GM23338 (cell line): ENCODE data around the gene SLC9A9. TPM values are rescaled to one million over a fixed set of nuclear protein-coding genes. Genes with fewer than 3 reads are reported as not detected.

Experiments
- ATAC-seq: fragments of 200-7000 bp; cut with Tn5 transposase; 3 replicates; pipeline ENCODE4 v1.9.1; 2020
- DNase-seq: peaks from one replicate; pipeline ENCODE4 v3.0.0-alpha.2; 2015; ENCODE audit warnings: low spot score
- H2AFZ ChIP-seq: fragments of 200-600 bp; sonication (generic); 2 replicates; pipeline ENCODE4 v1.8.0; 2016; ENCODE audit warnings: antibody characterized with exemption, mild to moderate bottlenecking, moderate library complexity
- H3F3A ChIP-seq: fragments of 200-600 bp; sonication (generic); replicated peaks from 2 replicates; pipeline ENCODE4 v1.8.0; 2017; ENCODE audit warnings: antibody characterized with exemption, mixed run types, low read depth
- H3K27ac ChIP-seq: fragments of 200-600 bp; sonication (generic); 2 replicates; pipeline ENCODE4 v1.6.1; 2016; ENCODE audit warnings: low read depth
- H3K27me3 ChIP-seq: fragments of 200-600 bp; sonication (generic); 2 replicates; pipeline ENCODE4 v1.8.0; 2016; ENCODE audit warnings: mild to moderate bottlenecking, mixed run types, moderate library complexity; ENCODE audit not compliant: insufficient read depth
- H3K36me3 ChIP-seq: fragments of 200-600 bp; sonication (generic); 2 replicates; pipeline ENCODE4 v1.8.0; 2016; ENCODE audit warnings: mild to moderate bottlenecking; ENCODE audit not compliant: insufficient read depth
- H3K4me1 ChIP-seq: fragments of 200-600 bp; sonication (generic); 2 replicates; pipeline ENCODE4 v1.8.0; 2016; ENCODE audit warnings: mild to moderate bottlenecking, moderate library complexity; ENCODE audit not compliant: insufficient read depth
- H3K4me2 ChIP-seq: fragments of 200-600 bp; sonication (generic); 2 replicates; pipeline ENCODE4 v1.7.1; 2017; ENCODE audit warnings: mixed run types
- H3K4me3 ChIP-seq: fragments of 200-600 bp; sonication (generic); 2 replicates; pipeline ENCODE4 v1.6.1; 2016; ENCODE audit warnings: mixed run types
- H3K79me2 ChIP-seq: fragments of 200-600 bp; sonication (generic); replicated peaks from 2 replicates; pipeline ENCODE4 v1.8.0; 2017; ENCODE audit warnings: mild to moderate bottlenecking; ENCODE audit not compliant: insufficient read depth
- H3K9me2 ChIP-seq: fragments of 200-600 bp; sonication (generic); 2 replicates; pipeline ENCODE4 v1.8.0; 2017; ENCODE audit not compliant: insufficient read depth
- H4K20me1 ChIP-seq: fragments of 200-600 bp; sonication (generic); replicated peaks from 2 replicates; pipeline ENCODE4 v1.8.0; 2017; ENCODE audit warnings: mild to moderate bottlenecking; ENCODE audit not compliant: insufficient read depth
- H3K27ac Mint-ChIP-seq: 2 replicates; pipeline ENCODE4 v1.8.0; 2020; ENCODE audit warnings: inconsistent platforms, mild to moderate bottlenecking, moderate library complexity, mixed read lengths
- H3K27me3 Mint-ChIP-seq: 3 replicates; pipeline ENCODE4 v1.8.0; 2022; ENCODE audit warnings: low read depth, mild to moderate bottlenecking, moderate library complexity, mixed read lengths, inconsistent platforms; ENCODE audit not compliant: insufficient read depth, poor library complexity
- H3K36me3 Mint-ChIP-seq: 3 replicates; pipeline ENCODE4 v1.8.0; 2021; ENCODE audit warnings: low read depth, mild to moderate bottlenecking, inconsistent platforms, moderate library complexity, mixed read lengths
- H3K4me1 Mint-ChIP-seq: 3 replicates; pipeline ENCODE4 v1.8.0; 2020; ENCODE audit warnings: mild to moderate bottlenecking, inconsistent platforms, mixed read lengths
- H3K4me3 Mint-ChIP-seq: 3 replicates; pipeline ENCODE4 v1.8.0; 2021; ENCODE audit warnings: moderate library complexity, mild to moderate bottlenecking, inconsistent platforms, mixed read lengths
- H3K9me3 Mint-ChIP-seq: 3 replicates; pipeline ENCODE4 v1.8.0; 2020; ENCODE audit warnings: moderate library complexity, mild to moderate bottlenecking, inconsistent platforms, mixed read lengths
- ETS1 ChIP-seq: IDR thresholded peaks from 2 replicates; pipeline ENCODE4 v1.6.1; 2016; ENCODE audit warnings: antibody characterized with exemption
- EZH2 ChIP-seq: fragments of 200-600 bp; sonication (generic); IDR thresholded peaks from one replicate; pipeline ENCODE4 v1.8.0; 2017; ENCODE audit warnings: antibody characterized with exemption, mild to moderate bottlenecking, low read depth; ENCODE audit not compliant: unreplicated experiment
- EZH2phosphoT487 ChIP-seq: fragments of 200-600 bp; sonication (generic); IDR thresholded peaks from one replicate; pipeline ENCODE4 v1.8.1; 2018; ENCODE audit warnings: antibody characterized with exemption; ENCODE audit not compliant: unreplicated experiment
- NANOG ChIP-seq: IDR thresholded peaks from 2 replicates; pipeline ENCODE4 v1.6.1; 2016; ENCODE audit warnings: antibody characterized with exemption, borderline replicate concordance
- POLR2AphosphoS5 ChIP-seq: IDR thresholded peaks from 2 replicates; pipeline ENCODE4 v1.6.1; 2016; ENCODE audit warnings: antibody characterized with exemption, low read depth
- STAT1 ChIP-seq: IDR thresholded peaks from one replicate; pipeline ENCODE4 v1.6.1; 2016; ENCODE audit warnings: antibody characterized with exemption; ENCODE audit not compliant: unreplicated experiment
- ZNF331 ChIP-seq: fragments of 250-450 bp; sonication (Bioruptor Pico); IDR thresholded peaks from 2 replicates; pipeline ENCODE4 v1.5.0; 2020; ENCODE audit warnings: low read depth, mild to moderate bottlenecking, moderate library complexity
- polyA plus RNA-seq: library from polyadenylated mRNA; unstranded; fragments of >200 nt; fragmentation: Nextera tagmentation; extraction: Ambion mirVana; gene quantifications from 2 replicates; pipeline ENCODE4 v1.2.1, GENCODE V29; 2016
- total RNA-seq: library from RNA; depleted of rRNA; stranded (reverse); fragments of >200 nt; shearing (Covaris generic); gene quantifications from 2 replicates; pipeline ENCODE4 v1.2.3, GENCODE V29; 2014
- TF ChIP-seq, protein P1 (sequence below), 2 experiments: fragments of 200-600 bp in 1 of 2; sonication (generic) in 1 of 2; conservative IDR thresholded peaks; 2 replicates each; pipeline versions ENCODE4 v1.5.1 to v1.6.1; 2016 to 2017; ENCODE audit warnings: antibody characterized with exemption in 2 of 2, low read depth in 2 of 2, mild to moderate bottlenecking in 2 of 2, moderate library complexity in 1 of 2
- TF ChIP-seq, protein P2 (sequence below): fragments of 250-450 bp; sonication (Bioruptor Pico); IDR thresholded peaks from 2 replicates; pipeline ENCODE4 v1.5.0; 2020; ENCODE audit warnings: mild to moderate bottlenecking, moderate library complexity

SLC9A9 gene
- total and polyA plus RNA-seq, 2 experiments from 2014 or later: 1.3 to 1.6 TPM

GRCh38 chr3:143503325-143503885 is 344.9 kb downstream of the SLC9A9 start:
- Histone ChIP-seq H3K36me3 (no peaks in the 10 kb centered on the region), H4K20me1 (no peaks in the 10 kb centered on the region), H3K4me3 (no peak overlapping the region), H2AFZ (no peak overlapping the region), H3F3A (no peaks in the 10 kb centered on the region), H3K4me1 (peaks cover 10% of the 10 kb centered on the region), H3K27ac (no peak overlapping the region), H3K9me2 (no peaks in the 10 kb centered on the region; the same call in 1 of the 2 replicates), H3K27me3 (no peaks in the 10 kb centered on the region), H3K79me2 (no peaks in the 10 kb centered on the region), H3K4me2 (no peak overlapping the region)
- peaks cover 9% of the 10 kb centered on the region; the same call in 2 of the 3 replicates for H3K4me1 Mint-ChIP-seq
- no peak for ATAC-seq
- TF ChIP-seq ZNF331 (no peak), EZH2phosphoT487 (no peak), NANOG (no peak), STAT1 (no peak), EZH2 (no peak)
- TF ChIP-seq, protein P1, sequence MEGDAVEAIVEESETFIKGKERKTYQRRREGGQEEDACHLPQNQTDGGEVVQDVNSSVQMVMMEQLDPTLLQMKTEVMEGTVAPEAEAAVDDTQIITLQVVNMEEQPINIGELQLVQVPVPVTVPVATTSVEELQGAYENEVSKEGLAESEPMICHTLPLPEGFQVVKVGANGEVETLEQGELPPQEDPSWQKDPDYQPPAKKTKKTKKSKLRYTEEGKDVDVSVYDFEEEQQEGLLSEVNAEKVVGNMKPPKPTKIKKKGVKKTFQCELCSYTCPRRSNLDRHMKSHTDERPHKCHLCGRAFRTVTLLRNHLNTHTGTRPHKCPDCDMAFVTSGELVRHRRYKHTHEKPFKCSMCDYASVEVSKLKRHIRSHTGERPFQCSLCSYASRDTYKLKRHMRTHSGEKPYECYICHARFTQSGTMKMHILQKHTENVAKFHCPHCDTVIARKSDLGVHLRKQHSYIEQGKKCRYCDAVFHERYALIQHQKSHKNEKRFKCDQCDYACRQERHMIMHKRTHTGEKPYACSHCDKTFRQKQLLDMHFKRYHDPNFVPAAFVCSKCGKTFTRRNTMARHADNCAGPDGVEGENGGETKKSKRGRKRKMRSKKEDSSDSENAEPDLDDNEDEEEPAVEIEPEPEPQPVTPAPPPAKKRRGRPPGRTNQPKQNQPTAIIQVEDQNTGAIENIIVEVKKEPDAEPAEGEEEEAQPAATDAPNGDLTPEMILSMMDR (conservative IDR thresholded peaks at IDR 0.05; ENCODE audit: low read depth in 2 of 2): no peak
- H3K27ac Mint-ChIP-seq: no peak overlapping the region
- H3K9me3 Mint-ChIP-seq: no peaks in the 10 kb centered on the region
- H3K27me3 Mint-ChIP-seq: no peaks in the 10 kb centered on the region
- no peak for DNase-seq
- no peak overlapping the region for H3K4me3 Mint-ChIP-seq
- H3K36me3 Mint-ChIP-seq: no peaks in the 10 kb centered on the region

DNA sequence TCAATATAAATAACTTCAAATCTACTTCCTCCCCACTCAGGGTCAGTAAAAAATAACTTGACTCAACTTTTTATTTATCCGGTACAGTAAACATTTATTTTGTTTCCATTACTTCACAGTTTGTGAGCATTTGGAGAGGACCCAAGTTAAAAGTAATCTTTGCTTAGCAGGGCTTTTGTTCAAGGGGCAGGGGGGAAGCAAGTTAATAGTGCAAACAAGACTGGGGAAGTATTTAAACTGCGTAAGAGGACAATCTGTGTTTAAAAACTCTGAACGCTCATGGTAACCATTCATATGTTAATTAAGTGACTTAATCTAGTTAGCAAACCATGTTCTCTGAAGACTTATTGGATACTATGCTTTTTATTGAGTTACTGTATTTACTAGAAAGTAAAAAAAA is 346.2 kb downstream of the SLC9A9 start:
- ATAC-seq: no peak
- TF ChIP-seq NANOG (no peak), POLR2AphosphoS5 (no peak), EZH2phosphoT487 (no peak), STAT1 (no peak), ZNF331 (no peak), EZH2 (no peak), ETS1 (no peak)
- TF ChIP-seq, protein P2, sequence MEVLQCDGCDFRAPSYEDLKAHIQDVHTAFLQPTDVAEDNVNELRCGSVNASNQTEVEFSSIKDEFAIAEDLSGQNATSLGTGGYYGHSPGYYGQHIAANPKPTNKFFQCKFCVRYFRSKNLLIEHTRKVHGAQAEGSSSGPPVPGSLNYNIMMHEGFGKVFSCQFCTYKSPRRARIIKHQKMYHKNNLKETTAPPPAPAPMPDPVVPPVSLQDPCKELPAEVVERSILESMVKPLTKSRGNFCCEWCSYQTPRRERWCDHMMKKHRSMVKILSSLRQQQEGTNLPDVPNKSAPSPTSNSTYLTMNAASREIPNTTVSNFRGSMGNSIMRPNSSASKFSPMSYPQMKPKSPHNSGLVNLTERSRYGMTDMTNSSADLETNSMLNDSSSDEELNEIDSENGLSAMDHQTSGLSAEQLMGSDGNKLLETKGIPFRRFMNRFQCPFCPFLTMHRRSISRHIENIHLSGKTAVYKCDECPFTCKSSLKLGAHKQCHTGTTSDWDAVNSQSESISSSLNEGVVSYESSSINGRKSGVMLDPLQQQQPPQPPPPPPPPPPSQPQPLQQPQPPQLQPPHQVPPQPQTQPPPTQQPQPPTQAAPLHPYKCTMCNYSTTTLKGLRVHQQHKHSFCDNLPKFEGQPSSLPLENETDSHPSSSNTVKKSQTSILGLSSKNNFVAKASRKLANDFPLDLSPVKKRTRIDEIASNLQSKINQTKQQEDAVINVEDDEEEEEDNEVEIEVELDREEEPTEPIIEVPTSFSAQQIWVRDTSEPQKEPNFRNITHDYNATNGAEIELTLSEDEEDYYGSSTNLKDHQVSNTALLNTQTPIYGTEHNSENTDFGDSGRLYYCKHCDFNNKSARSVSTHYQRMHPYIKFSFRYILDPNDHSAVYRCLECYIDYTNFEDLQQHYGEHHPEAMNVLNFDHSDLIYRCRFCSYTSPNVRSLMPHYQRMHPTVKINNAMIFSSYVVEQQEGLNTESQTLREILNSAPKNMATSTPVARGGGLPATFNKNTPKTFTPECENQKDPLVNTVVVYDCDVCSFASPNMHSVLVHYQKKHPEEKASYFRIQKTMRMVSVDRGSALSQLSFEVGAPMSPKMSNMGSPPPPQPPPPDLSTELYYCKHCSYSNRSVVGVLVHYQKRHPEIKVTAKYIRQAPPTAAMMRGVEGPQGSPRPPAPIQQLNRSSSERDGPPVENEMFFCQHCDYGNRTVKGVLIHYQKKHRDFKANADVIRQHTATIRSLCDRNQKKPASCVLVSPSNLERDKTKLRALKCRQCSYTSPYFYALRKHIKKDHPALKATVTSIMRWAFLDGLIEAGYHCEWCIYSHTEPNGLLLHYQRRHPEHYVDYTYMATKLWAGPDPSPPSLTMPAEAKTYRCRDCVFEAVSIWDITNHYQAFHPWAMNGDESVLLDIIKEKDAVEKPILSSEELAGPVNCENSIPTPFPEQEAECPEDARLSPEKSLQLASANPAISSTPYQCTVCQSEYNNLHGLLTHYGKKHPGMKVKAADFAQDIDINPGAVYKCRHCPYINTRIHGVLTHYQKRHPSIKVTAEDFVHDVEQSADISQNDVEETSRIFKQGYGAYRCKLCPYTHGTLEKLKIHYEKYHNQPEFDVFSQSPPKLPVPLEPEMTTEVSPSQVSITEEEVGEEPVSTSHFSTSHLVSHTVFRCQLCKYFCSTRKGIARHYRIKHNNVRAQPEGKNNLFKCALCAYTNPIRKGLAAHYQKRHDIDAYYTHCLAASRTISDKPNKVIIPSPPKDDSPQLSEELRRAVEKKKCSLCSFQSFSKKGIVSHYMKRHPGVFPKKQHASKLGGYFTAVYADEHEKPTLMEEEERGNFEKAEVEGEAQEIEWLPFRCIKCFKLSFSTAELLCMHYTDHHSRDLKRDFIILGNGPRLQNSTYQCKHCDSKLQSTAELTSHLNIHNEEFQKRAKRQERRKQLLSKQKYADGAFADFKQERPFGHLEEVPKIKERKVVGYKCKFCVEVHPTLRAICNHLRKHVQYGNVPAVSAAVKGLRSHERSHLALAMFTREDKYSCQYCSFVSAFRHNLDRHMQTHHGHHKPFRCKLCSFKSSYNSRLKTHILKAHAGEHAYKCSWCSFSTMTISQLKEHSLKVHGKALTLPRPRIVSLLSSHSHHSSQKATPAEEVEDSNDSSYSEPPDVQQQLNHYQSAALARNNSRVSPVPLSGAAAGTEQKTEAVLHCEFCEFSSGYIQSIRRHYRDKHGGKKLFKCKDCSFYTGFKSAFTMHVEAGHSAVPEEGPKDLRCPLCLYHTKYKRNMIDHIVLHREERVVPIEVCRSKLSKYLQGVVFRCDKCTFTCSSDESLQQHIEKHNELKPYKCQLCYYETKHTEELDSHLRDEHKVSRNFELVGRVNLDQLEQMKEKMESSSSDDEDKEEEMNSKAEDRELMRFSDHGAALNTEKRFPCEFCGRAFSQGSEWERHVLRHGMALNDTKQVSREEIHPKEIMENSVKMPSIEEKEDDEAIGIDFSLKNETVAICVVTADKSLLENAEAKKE (CRISPR knock-in tag): no peak
- TF ChIP-seq, protein P1 (conservative IDR thresholded peaks at IDR 0.05; ENCODE audit: low read depth in 2 of 2): no peak

More for the DNA sequence above, 346.2 kb downstream of the SLC9A9 start:
- no peak overlapping the region for H3K4me2 ChIP-seq
- no peaks in the 10 kb centered on the region for H4K20me1 ChIP-seq
- no peaks in the 10 kb centered on the region; the same call in 1 of the 2 replicates for H3K9me2 ChIP-seq
- Mint-ChIP-seq H3K27me3 (no peaks in the 10 kb centered on the region), H3K9me3 (no peaks in the 10 kb centered on the region), H3K36me3 (no peaks in the 10 kb centered on the region), H3K27ac (peak overlapping the region; percentile 20; the same call in 1 of the 2 replicates), H3K4me3 (no peak overlapping the region), H3K4me1 (peaks cover 9% of the 10 kb centered on the region; the same call in 2 of the 3 replicates)
- no peak overlapping the region for H2AFZ ChIP-seq
- no peaks in the 10 kb centered on the region for H3F3A ChIP-seq
- no peak overlapping the region for H3K27ac ChIP-seq
- no peaks in the 10 kb centered on the region for H3K36me3 ChIP-seq
- H3K79me2 ChIP-seq: no peaks in the 10 kb centered on the region
- no peaks in the 10 kb centered on the region for H3K27me3 ChIP-seq
- H3K4me1 ChIP-seq: peaks cover 10% of the 10 kb centered on the region
- H3K4me3 ChIP-seq: no peak overlapping the region
- no peak for DNase-seq
